GM20000 (cell line): ENCODE measurements around the gene CBLC.

ENCODE experiments used
- DNase-seq: peaks from one replicate; pipeline ENCODE4 v3.0.0; 2012; ENCODE audit warnings: low spot score
- TF ChIP-seq, protein P1 (sequence below): IDR thresholded peaks from 2 replicates; pipeline ENCODE4 v1.5.1; 2012; ENCODE audit warnings: mild to moderate bottlenecking, control low read depth; ENCODE audit errors: extremely low read depth, missing control alignments

The CBLC gene

DNA sequence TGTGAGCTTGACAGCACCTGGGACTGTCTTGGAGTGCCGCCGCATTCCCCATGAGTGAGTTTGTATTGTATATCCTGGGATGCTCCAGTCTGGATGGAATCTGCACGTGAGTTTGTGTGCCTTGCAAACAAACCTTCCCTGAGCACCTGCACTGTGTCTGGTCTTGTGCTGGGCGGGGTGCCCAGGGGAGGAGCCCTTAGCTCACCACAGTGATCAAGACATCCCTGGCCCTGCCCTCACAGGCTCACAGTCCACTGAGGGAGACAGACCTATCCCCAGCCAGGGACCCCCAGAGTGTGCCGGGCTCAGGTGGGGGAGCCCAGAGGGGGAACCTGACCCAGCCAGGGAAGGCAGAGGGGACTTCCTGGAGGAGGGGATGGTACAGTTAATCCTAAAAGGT is 29.5 kb downstream of the CBLC start:
- peak; percentile 14 for DNase-seq
- TF ChIP-seq, protein P1, sequence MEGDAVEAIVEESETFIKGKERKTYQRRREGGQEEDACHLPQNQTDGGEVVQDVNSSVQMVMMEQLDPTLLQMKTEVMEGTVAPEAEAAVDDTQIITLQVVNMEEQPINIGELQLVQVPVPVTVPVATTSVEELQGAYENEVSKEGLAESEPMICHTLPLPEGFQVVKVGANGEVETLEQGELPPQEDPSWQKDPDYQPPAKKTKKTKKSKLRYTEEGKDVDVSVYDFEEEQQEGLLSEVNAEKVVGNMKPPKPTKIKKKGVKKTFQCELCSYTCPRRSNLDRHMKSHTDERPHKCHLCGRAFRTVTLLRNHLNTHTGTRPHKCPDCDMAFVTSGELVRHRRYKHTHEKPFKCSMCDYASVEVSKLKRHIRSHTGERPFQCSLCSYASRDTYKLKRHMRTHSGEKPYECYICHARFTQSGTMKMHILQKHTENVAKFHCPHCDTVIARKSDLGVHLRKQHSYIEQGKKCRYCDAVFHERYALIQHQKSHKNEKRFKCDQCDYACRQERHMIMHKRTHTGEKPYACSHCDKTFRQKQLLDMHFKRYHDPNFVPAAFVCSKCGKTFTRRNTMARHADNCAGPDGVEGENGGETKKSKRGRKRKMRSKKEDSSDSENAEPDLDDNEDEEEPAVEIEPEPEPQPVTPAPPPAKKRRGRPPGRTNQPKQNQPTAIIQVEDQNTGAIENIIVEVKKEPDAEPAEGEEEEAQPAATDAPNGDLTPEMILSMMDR = no peak

DNA sequence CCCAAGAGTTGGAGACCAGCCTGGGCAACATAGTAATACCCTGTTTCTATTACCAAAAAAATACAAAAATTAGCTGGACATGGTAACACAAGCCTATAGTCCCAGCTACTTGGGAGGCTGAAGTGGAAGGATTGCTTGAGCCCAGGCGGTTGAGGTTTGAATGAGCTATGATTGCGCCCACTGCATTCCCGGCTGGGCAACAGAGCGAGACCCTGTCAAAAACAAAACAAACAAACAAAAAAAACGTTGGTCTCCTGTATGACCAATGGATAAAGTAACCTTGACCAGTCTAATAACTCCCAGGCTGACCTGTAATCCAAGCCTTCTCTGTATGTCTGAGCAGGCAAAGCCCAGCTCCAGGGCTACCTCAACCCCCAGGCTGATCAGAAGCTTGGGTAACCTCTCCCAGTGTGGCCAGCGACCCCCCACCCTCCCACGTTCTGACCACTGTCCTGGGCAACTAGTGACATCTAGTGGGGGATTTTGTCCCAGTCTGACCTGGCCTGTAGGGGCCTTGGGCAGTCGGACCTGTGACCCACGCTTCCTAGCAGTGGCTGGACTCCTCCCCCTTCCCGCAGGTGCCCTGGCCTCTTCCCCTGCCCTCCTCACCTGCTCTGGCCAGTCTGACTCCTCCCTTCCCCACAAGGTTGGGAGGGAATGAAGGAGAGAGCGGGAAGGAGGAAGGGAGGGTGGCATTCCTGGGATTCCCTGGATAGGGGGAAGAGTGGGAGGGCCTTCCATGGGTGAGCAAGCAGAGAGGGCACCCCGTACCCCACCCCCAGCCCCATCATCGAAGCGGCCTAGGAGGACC is 30.2 kb downstream of the CBLC start:
- TF ChIP-seq, protein P1 = no peak
- DNase-seq = peak; percentile 71

DNA sequence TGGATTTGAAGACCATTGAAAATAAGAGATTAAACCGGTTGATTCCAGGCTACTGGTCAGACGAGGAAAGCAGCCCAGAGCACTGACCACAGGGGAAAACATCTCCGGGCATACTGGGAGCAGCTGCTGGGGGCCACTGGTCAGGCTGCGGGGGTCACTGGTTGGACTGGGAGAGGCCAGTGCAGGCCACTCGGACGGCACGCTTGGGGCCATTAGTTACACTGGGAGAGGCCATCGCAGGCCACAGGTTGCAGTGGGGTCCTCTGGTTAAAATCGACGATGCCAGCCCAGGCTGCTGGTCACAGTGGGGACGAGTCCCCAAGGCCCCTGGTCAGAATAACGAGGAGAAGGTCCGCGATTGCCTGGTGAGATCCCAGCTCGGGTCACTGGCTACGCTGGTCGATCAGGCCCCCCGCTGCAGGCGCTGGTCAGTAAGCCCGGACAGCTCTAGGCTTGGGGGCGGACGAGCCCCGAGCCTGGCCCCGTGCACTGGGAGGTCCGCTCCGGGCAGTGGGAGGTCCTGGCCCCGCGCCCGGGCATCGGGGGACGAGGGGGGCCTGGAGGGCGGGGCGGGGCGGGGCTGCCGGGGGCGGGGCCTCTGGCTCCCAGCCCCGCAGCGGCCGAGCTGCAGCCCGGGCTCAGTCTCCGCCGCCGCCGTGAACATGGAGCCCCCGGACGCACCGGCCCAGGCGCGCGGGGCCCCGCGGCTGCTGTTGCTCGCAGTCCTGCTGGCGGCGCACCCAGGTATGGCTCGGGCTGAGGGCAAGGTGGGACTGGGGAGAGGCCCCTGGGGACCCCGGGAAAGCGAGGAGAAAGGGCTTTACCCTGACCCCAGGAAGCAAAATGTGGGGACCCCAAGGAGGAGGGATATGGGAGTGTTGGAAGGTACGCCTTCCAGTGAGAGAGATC is 31.0 kb downstream of the CBLC start, which contains the start of gene BCAM:
Gene BCAM, plus strand, starts transcription at position 641 of the 909 bp plus-strand sequence. Its CDS starts 22 bp downstream, at position 663.
- DNase-seq = peak; percentile 58
- TF ChIP-seq, protein P1 = no peak

DNA sequence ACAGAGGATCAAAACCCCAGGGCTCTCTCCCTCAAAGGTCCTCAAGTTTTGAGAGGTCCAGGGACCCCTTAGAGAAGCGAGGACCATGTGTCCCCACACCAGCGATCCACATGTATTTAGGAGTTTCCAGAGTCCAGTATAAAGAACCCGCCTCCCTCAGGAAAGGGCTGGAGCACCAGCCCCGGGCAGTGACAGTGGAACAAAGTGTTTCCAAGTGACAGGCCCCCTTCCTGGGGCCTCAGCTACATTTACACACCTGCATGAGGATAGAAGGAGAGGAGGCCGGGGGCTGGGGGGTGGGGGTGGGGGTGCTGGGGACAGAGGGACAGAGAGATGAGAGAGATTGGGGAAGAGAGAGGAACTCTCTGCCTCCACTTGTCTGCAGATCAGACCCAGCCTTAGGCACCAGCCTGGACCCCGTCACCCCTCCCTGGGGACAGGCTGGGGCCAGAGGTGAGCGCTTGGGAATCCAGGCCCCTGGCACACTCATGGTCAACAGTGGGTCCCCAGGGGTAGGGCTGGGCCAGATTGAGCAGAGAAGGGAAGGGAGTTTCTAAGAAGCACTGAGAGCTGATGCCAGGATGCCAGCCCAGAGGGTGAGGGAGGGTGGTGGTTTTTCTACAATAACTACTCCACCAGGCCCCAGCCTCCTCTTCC is 32.0 kb downstream of the CBLC start:
- TF ChIP-seq, protein P1 = no peak
- DNase-seq = no peak

DNA sequence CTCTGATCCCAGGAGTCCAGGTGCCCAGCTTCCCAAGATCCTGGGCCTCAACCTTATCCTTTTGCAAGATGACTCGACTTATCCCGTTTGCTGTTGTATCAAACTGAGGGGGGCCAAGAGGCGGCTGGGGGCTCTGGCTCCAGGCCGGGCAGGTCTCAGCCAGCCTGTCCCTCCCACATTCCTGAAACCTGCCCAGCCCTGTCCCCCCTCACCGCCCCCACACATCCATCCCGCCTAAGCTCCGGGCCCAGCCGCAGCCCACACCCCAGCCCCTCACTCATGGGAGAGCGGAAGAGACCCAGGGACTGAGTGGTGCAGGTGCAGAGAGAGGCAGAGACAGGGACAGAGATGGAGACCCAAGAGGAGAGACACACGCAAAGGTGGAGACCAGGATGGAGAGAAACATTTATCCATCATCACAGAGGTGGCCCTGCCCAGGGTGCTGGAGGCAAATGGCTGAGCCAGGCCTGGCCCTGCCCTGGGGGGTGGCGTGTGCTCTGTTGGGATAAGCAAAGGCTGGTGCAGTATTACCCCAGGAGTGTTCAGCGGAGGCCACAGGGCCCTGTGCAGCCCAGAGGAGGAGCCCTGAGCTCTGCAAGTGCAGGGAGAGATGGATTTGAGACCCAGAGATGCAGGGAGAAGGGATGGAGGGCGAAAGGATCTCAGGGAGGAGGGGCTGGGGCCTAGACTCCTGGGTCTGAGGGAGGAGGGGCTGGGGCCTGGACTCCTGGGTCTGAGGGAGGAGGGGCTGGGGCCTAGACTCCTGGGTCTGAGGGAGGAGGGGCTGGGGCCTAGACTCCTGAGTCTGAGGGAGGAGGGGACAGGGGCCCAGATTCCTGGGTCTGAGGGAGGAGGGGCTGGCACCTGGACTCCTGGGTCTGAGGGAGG is 32.8 kb downstream of the CBLC start:
- TF ChIP-seq, protein P1 = no peak
- no peak for DNase-seq

DNA sequence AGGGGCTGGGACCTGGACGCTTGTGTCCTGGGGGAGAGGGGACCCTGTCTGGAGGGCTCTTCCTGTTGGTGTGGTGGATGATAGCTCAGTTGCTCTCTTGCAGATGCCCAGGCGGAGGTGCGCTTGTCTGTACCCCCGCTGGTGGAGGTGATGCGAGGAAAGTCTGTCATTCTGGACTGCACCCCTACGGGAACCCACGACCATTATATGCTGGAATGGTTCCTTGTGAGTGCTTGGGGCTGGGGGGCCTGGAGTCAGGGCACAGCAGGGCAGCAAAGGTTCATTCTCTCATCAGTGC is 33.4 kb downstream of the CBLC start:
- TF ChIP-seq, protein P1 = no peak
- no peak for DNase-seq
